HEK293 (cell line): ENCODE results near the gene CSAD.

ENCODE experiments used
- ZNF121 ChIP-seq: fragments of 450-650 bp; formaldehyde crosslinking; IDR thresholded peaks from 2 replicates; pipeline ENCODE4 v1.5.1; 2016; ENCODE audit warnings: missing biosample characterization, missing genetic modification characterization
- ZNF211 ChIP-seq: fragments of 450-650 bp; formaldehyde crosslinking; IDR thresholded peaks from 2 replicates; pipeline ENCODE4 v1.5.1; 2016; ENCODE audit warnings: low read depth, missing biosample characterization, missing genetic modification characterization
- ZNF274 ChIP-seq, 2 experiments: fragments of 200-500 bp in 1 of 2; fragments of 450-650 bp in 1 of 2; sonication (Bioruptor generic) in 1 of 2; formaldehyde crosslinking in 1 of 2; IDR thresholded peaks; 2 replicates each; pipeline versions ENCODE4 v1.5.1 to v1.6.1; 2014 to 2016; ENCODE audit warnings: borderline replicate concordance in 1 of 2, inconsistent platforms in 1 of 2, low read length in 1 of 2, missing biosample characterization in 1 of 2, missing genetic modification characterization in 1 of 2
- ZNF626 ChIP-seq: fragments of 450-650 bp; sonication (Bioruptor Pico); formaldehyde crosslinking; IDR thresholded peaks from 2 replicates; pipeline ENCODE4 v1.5.1; 2018; ENCODE audit warnings: missing biosample characterization, missing genetic modification characterization, inconsistent platforms
- ZNF670 ChIP-seq: fragments of 450-650 bp; formaldehyde crosslinking; IDR thresholded peaks from 2 replicates; pipeline ENCODE4 v1.5.1; 2016; ENCODE audit warnings: missing biosample characterization, missing genetic modification characterization, low read depth
- ZNF792 ChIP-seq: fragments of 450-650 bp; formaldehyde crosslinking; IDR thresholded peaks from 2 replicates; pipeline ENCODE4 v1.5.1; 2016; ENCODE audit warnings: missing biosample characterization, missing genetic modification characterization
- TF ChIP-seq, protein P1 (sequence below): fragments of 450-650 bp; formaldehyde crosslinking; IDR thresholded peaks from 2 replicates; pipeline ENCODE4 v1.5.1; 2016; ENCODE audit warnings: missing biosample characterization, missing genetic modification characterization

DNA sequence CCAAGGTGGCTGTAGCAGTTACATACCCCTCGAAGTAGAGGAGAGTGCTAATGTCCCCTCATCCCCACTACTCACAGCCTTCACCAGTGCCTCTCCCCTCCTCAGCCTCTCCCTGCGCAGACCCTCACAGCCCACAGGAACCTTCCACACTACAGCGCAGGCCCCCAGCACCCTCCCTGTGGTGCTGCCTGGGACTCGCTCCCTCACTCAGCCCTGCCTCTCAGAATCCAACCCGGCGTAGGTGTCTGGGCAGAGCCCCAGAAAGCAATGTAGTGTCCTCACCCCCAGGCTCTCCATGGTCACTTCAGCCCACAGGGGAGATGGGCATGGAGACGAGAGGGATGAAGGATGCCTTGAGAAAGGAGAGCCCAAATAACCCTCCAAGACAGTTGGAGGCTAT, 11.1 kb downstream of the CSAD start:
- TF ChIP-seq, protein P1, sequence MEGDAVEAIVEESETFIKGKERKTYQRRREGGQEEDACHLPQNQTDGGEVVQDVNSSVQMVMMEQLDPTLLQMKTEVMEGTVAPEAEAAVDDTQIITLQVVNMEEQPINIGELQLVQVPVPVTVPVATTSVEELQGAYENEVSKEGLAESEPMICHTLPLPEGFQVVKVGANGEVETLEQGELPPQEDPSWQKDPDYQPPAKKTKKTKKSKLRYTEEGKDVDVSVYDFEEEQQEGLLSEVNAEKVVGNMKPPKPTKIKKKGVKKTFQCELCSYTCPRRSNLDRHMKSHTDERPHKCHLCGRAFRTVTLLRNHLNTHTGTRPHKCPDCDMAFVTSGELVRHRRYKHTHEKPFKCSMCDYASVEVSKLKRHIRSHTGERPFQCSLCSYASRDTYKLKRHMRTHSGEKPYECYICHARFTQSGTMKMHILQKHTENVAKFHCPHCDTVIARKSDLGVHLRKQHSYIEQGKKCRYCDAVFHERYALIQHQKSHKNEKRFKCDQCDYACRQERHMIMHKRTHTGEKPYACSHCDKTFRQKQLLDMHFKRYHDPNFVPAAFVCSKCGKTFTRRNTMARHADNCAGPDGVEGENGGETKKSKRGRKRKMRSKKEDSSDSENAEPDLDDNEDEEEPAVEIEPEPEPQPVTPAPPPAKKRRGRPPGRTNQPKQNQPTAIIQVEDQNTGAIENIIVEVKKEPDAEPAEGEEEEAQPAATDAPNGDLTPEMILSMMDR (tag by site-specific recombination): no peak
- TF ChIP-seq ZNF211: no peak
- no peak for TF ChIP-seq ZNF274 (IDR thresholded peaks at IDR 0.05; ENCODE audit: low read length)
- TF ChIP-seq ZNF274 (tag by site-specific recombination; IDR thresholded peaks at IDR 0.05; ENCODE audit: borderline replicate concordance): no peak
- TF ChIP-seq ZNF626 (tag by site-specific recombination): no peak
- no peak for TF ChIP-seq ZNF792 (tag by site-specific recombination)
- TF ChIP-seq ZNF670: no peak
- no peak for TF ChIP-seq ZNF121 (tag by site-specific recombination)
